Neural crest cell (in vitro differentiated cells): ENCODE results near the gene ISL1. TPM values are rescaled to one million over a fixed set of nuclear protein-coding genes. Genes with fewer than 3 reads are reported as not detected.

Experiments
- DNase-seq: peaks from one replicate; pipeline ENCODE4 v3.0.0; 2021; ENCODE audit warnings: low read depth, mixed read lengths, low spot score
- H3K27ac Mint-ChIP-seq: one replicate; pipeline ENCODE4 v1.8.0; 2021; ENCODE audit warnings: mild to moderate bottlenecking, mixed read lengths; ENCODE audit not compliant: unreplicated experiment
- H3K27me3 Mint-ChIP-seq: 2 replicates; pipeline ENCODE4 v1.8.0; 2021; ENCODE audit warnings: low read depth, mild to moderate bottlenecking, mixed read lengths
- H3K36me3 Mint-ChIP-seq: 2 replicates; pipeline ENCODE4 v1.8.0; 2021; ENCODE audit warnings: low read depth, mild to moderate bottlenecking, mixed read lengths
- H3K4me1 Mint-ChIP-seq: 2 replicates; pipeline ENCODE4 v1.8.0; 2021; ENCODE audit warnings: mixed read lengths
- H3K4me3 Mint-ChIP-seq: one replicate; pipeline ENCODE4 v1.8.0; 2021; ENCODE audit warnings: mild to moderate bottlenecking, mixed read lengths
- H3K9me3 Mint-ChIP-seq: 2 replicates; pipeline ENCODE4 v1.8.0; 2021; ENCODE audit warnings: mixed read lengths
- CTCF ChIP-seq: fragments of 200-600 bp; sonication (generic); conservative IDR thresholded peaks from 2 replicates; pipeline ENCODE4 v1.5.0; 2021; ENCODE audit warnings: antibody characterized with exemption, mild to moderate bottlenecking
- total RNA-seq: library from RNA; stranded (reverse); gene quantifications from 2 replicates; pipeline ENCODE4 v1.2.1, GENCODE V29; 2021

Gene ISL1
- total RNA-seq, 1 donor from 2014 or later = 9.4 TPM

GRCh38 chr5:51371052-51371451, 12.2 kb upstream of the ISL1 start:
- Mint-ChIP-seq H3K4me3 (no peak overlapping the region), H3K27ac (no peak overlapping the region), H3K36me3 (no peaks in the 10 kb centered on the region), H3K27me3 (peaks cover 86% of the 10 kb centered on the region), H3K4me1 (no peaks in the 10 kb centered on the region), H3K9me3 (no peaks in the 10 kb centered on the region)
- no peak for DNase-seq
- TF ChIP-seq CTCF = no peak

- Mint-ChIP-seq H3K4me1 (peaks cover 9% of the 10 kb centered on the region), H3K36me3 (no peaks in the 10 kb centered on the region), H3K27ac (no peak overlapping the region), H3K4me3 (no peak overlapping the region), H3K9me3 (no peaks in the 10 kb centered on the region), H3K27me3 (peaks cover 93% of the 10 kb centered on the region)
- TF ChIP-seq CTCF = peak; percentile 20
- no peak for DNase-seq
These were observed 9.2 kb upstream of the ISL1 start for GRCh38 chr5:51373880-51374523.

GRCh38 chr5:51375084-51375483, 8.2 kb upstream of the ISL1 start:
- no peak for TF ChIP-seq CTCF
- H3K27me3 Mint-ChIP-seq = peaks cover 97% of the 10 kb centered on the region
- no peaks in the 10 kb centered on the region for H3K36me3 Mint-ChIP-seq
- no peak overlapping the region for H3K27ac Mint-ChIP-seq
- no peak for DNase-seq
- no peak overlapping the region for H3K4me3 Mint-ChIP-seq
- H3K4me1 Mint-ChIP-seq = peaks cover 11% of the 10 kb centered on the region
- no peaks in the 10 kb centered on the region for H3K9me3 Mint-ChIP-seq

GRCh38 chr5:51376509-51376908, 6.7 kb upstream of the ISL1 start:
- no peak overlapping the region for H3K27ac Mint-ChIP-seq
- no peak overlapping the region for H3K4me3 Mint-ChIP-seq
- no peaks in the 10 kb centered on the region for H3K9me3 Mint-ChIP-seq
- H3K27me3 Mint-ChIP-seq = peaks cover 97% of the 10 kb centered on the region
- DNase-seq = no peak
- peaks cover 12% of the 10 kb centered on the region for H3K4me1 Mint-ChIP-seq
- H3K36me3 Mint-ChIP-seq = no peaks in the 10 kb centered on the region
- no peak for TF ChIP-seq CTCF

GRCh38 chr5:51377151-51378060, 5.8 kb upstream of the ISL1 start:
- Mint-ChIP-seq H3K27me3 (peaks cover 97% of the 10 kb centered on the region), H3K9me3 (no peaks in the 10 kb centered on the region), H3K4me3 (peak overlapping the region; percentile 15), H3K27ac (no peak overlapping the region), H3K4me1 (peaks cover 21% of the 10 kb centered on the region), H3K36me3 (no peaks in the 10 kb centered on the region)
- no peak for TF ChIP-seq CTCF
- no peak for DNase-seq
